ENCODE data around the gene HUS1B. TPM values are rescaled to one million over a fixed set of nuclear protein-coding genes. Genes with fewer than 3 reads are reported as not detected.

Gene HUS1B
- polyA plus RNA-seq (2011; rRNA removed) (0.10 and 0.17 TPM in 2 replicates), polyA minus RNA-seq (2011; rRNA and poly(A)+ RNA removed) (0.46 and 1.2 TPM in 2 replicates)

DNA sequence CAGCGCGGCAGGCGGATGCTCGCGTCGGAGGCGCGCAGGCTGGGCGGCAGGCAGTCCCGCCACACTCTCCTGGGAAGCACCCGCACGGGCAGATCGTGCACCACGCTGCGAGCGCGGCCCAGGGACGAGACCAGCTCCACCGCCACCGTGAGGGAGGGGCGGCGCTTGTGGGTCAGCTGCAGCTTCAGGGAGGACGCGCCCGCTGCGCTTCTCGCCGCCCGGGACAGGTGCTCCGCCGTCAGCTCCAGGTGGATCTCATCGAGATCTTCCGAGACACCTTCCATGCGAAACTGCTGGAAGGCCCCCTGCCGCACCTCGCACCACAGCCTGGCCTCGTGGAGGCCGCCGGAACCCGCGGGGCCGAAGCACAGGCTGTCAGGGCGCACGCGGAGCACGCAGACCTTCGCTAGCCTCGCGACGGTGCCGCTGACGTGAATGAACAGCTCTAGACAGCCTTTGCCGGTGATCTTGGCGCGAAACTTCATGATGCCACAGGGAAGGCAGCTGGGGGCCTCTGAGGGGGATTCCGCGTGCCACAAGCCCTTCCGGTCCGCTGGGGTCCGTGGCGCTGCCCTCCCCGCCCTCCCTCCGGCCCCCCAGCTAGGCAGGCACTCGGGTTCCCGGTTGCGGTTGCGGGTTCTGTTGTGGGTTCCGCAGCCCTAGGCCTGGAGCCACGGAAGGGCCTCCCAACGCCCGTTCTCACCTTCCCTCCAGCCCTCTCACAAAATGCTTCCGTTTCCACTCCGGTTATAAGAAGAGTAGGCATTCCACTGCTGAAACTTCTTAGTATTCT lies at the start of gene HUS1B:
Gene HUS1B, minus strand, starts transcription at position 641 of the 793 bp plus-strand sequence. Its CDS starts 156 bp downstream, at position 485.
- Histone ChIP-seq H3K27ac (ENCODE audit: low read depth, low read length) (no peak within 1 kb of the TSS), H3K9me3 (ENCODE audit: control insufficient read depth, insufficient read depth, low read length) (peaks cover 7% of the 10 kb centered on the region; the same call in 1 of the 2 replicates), H3K4me3 (ENCODE audit: low read depth, low read length) (no peak within 1 kb of the TSS), H3K27me3 (ENCODE audit: control insufficient read depth, insufficient read depth, low read length) (no peaks in the 10 kb centered on the region)
- ChIA-PET POLR2A (no interaction called here), CTCF (interaction anchor here (0.7 to 1.0 kb wide), 2 partner anchors 65 kb away, joined by 3 read pairs; no protein-coding TSS in a partner anchor)
- TF ChIP-seq, protein P1, sequence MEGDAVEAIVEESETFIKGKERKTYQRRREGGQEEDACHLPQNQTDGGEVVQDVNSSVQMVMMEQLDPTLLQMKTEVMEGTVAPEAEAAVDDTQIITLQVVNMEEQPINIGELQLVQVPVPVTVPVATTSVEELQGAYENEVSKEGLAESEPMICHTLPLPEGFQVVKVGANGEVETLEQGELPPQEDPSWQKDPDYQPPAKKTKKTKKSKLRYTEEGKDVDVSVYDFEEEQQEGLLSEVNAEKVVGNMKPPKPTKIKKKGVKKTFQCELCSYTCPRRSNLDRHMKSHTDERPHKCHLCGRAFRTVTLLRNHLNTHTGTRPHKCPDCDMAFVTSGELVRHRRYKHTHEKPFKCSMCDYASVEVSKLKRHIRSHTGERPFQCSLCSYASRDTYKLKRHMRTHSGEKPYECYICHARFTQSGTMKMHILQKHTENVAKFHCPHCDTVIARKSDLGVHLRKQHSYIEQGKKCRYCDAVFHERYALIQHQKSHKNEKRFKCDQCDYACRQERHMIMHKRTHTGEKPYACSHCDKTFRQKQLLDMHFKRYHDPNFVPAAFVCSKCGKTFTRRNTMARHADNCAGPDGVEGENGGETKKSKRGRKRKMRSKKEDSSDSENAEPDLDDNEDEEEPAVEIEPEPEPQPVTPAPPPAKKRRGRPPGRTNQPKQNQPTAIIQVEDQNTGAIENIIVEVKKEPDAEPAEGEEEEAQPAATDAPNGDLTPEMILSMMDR (IDR thresholded peaks at IDR 0.05; ENCODE audit: low read depth, low read length), result no peak
- no peak for DNase-seq (ENCODE audit: low read depth, low spot score)

DNA sequence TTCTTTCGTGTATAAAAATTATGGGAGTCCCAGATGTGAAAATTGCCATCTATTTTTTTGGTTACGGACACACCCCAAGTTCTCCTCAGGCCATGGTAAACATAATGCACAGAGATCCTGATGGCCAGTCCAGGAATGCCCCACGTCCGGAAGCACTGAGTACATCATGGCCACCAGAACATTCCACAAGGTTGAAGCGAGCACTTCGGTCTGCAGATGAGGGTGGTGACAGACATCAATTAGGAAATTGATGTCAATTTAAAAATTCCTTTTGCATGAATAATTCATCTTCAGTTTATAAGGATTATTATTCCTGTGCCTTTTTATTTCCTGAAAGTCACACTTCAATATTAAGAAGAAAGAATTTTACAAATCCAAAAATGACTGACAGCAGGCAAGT lies 49.2 kb upstream of the HUS1B start:
- Histone ChIP-seq H3K27ac (ENCODE audit: low read depth, low read length) (no peak overlapping the region), H3K27me3 (ENCODE audit: control insufficient read depth, insufficient read depth, low read length) (no peaks in the 10 kb centered on the region), H3K4me3 (ENCODE audit: low read depth, low read length) (no peak overlapping the region), H3K9me3 (ENCODE audit: control insufficient read depth, insufficient read depth, low read length) (no peaks in the 10 kb centered on the region)
- CTCF ChIA-PET, result interaction anchor here (1.4 to 6.5 kb wide), 2 partner anchors 16 to 113 kb away, joined by 3 to 49 read pairs; no protein-coding TSS in a partner anchor
- POLR2A ChIA-PET, result no interaction called here
- TF ChIP-seq, protein P1 (IDR thresholded peaks at IDR 0.05; ENCODE audit: low read depth, low read length), result no peak
- no peak for DNase-seq (ENCODE audit: low read depth, low spot score)

DNA sequence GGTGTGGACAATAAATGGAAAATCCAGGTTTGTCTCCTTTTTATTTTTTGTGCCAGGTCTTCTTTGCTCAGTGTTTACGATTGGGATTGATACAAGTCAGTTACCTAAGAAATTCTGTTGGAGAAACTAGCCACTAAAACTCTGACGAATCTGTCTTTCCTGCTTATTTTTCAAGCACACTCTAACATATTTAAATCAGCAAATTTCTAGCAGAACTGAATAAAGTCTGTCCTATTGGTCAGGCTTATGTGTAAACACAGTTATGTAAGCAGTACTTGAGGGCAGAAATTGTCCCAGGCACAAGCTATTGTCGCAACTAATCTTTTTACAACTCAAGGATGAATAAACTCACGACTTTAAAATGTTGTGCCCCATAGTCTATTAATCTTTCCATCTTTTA lies 48.1 kb upstream of the HUS1B start:
- ChIA-PET POLR2A (no interaction called here), CTCF (interaction anchor here (0.5 to 6.5 kb wide), 5 partner anchors 12 to 477 kb away, joined by 3 to 49 read pairs (median 3); partner anchors contain the start of gene EXOC2)
- Histone ChIP-seq H3K27ac (ENCODE audit: low read depth, low read length) (no peak overlapping the region), H3K9me3 (ENCODE audit: control insufficient read depth, insufficient read depth, low read length) (no peaks in the 10 kb centered on the region), H3K4me3 (ENCODE audit: low read depth, low read length) (no peak overlapping the region), H3K27me3 (ENCODE audit: control insufficient read depth, insufficient read depth, low read length) (no peaks in the 10 kb centered on the region)
- no peak for DNase-seq (ENCODE audit: low read depth, low spot score)
- TF ChIP-seq, protein P1 (IDR thresholded peaks at IDR 0.05; ENCODE audit: low read depth, low read length), result no peak

DNA sequence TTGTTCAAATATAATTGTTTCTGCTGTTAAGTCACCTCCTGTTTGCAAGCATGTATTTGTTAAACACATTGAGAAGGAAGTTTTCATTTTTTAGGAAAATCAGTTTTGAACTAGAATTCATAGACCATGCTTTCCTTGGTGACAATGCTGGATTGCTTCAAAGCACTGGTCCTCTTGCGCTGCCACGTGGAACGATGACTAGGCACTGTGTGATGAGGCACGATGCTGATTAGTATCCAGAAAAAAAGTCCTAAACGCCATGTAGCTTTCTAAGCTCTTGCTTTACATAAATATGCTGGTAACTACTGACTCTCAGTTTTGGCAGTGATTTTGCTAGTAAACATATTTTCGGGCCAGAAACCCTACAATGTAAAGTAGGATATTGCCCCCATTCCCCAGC lies 47.1 kb upstream of the HUS1B start:
- H3K27ac ChIP-seq (ENCODE audit: low read depth, low read length), result no peak overlapping the region
- no peaks in the 10 kb centered on the region for H3K27me3 ChIP-seq (ENCODE audit: control insufficient read depth, insufficient read depth, low read length)
- POLR2A ChIA-PET, result interaction anchor here (1.2 kb wide), 1 partner anchor 20 kb away, joined by 3 read pairs; no protein-coding TSS in a partner anchor
- TF ChIP-seq, protein P1 (IDR thresholded peaks at IDR 0.05; ENCODE audit: low read depth, low read length), result no peak
- CTCF ChIA-PET, result interaction anchor here (1.2 to 6.5 kb wide), 2 partner anchors 17 to 18 kb away, joined by 3 to 49 read pairs; no protein-coding TSS in a partner anchor
- no peak for DNase-seq (ENCODE audit: low read depth, low spot score)
- H3K9me3 ChIP-seq (ENCODE audit: control insufficient read depth, insufficient read depth, low read length), result no peaks in the 10 kb centered on the region
- no peak overlapping the region for H3K4me3 ChIP-seq (ENCODE audit: low read depth, low read length)

DNA sequence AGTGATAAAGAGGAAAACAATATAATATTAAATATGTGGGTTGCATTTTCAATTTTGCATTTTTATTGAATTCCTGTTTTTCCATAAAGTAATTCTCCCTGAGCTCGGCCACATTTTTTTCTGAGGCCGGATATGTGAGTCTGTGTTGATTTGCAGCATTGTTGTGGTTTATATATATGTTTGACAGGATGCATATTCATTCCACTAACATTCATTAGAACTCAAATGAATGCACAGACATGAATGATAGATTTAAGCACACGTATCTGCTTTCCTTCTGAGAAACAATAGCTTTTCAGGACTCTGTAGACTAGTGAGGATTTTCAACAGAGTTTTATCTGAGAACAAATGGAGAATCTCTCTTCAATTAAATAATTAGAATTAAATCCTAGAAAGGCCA lies 46.7 kb upstream of the HUS1B start:
- H3K9me3 ChIP-seq (ENCODE audit: control insufficient read depth, insufficient read depth, low read length), result no peaks in the 10 kb centered on the region
- H3K4me3 ChIP-seq (ENCODE audit: low read depth, low read length), result no peak overlapping the region
- TF ChIP-seq, protein P1 (IDR thresholded peaks at IDR 0.05; ENCODE audit: low read depth, low read length), result no peak
- no peak for DNase-seq (ENCODE audit: low read depth, low spot score)
- H3K27me3 ChIP-seq (ENCODE audit: control insufficient read depth, insufficient read depth, low read length), result no peaks in the 10 kb centered on the region
- ChIA-PET CTCF (interaction anchor here (1.2 to 6.5 kb wide), 2 partner anchors 17 to 18 kb away, joined by 3 to 49 read pairs; no protein-coding TSS in a partner anchor), POLR2A (interaction anchor here (1.2 kb wide), 1 partner anchor 20 kb away, joined by 3 read pairs; no protein-coding TSS in a partner anchor)
- no peak overlapping the region for H3K27ac ChIP-seq (ENCODE audit: low read depth, low read length)
